Transverse colon (tissue), 3 donors: Measurements from ENCODE around the gene PGS1.

ENCODE experiments used
- CTCF ChIP-seq, 5 experiments: fragments of 200-600 bp in 3 of 5; fragments of 450-650 bp in 2 of 5; sonication (generic) in 3 of 5; IDR thresholded peaks; 1 replicate in 2 of 5; 2 replicates in 3 of 5; pipeline ENCODE4 v1.5.1; 2016 to 2017; ENCODE audit warnings: antibody characterized with exemption in 5 of 5, inconsistent platforms in 3 of 5, mild to moderate bottlenecking in 2 of 5, moderate library complexity in 1 of 5
- EP300 ChIP-seq: sonication (generic); formaldehyde crosslinking; IDR thresholded peaks from one replicate; pipeline ENCODE4 v1.6.1; 2017; ENCODE audit warnings: antibody characterized with exemption, low read depth
- POLR2A ChIP-seq: fragments of 450-650 bp; IDR thresholded peaks from one replicate; pipeline ENCODE4 v1.6.1; 2016; ENCODE audit warnings: antibody characterized with exemption, mild to moderate bottlenecking, moderate library complexity

GRCh38 chr17:78345791-78346494, 32.5 kb upstream of the PGS1 start:
- TF ChIP-seq CTCF (IDR thresholded peaks at IDR 0.05) (no peak), EP300 (no peak), POLR2A (no peak)
